NCI-H2171 (cell line): ENCODE measurements around the gene TSPOAP1.

Source experiments
- DNase-seq: peaks from one replicate; lab custom pipeline; 2025; lab: John Stamatoyannopoulos, UW

Gene TSPOAP1

GRCh38 chr17:58277802-58278595, 50.6 kb downstream of the TSPOAP1 start:
- DNase-seq, result no peak

DNA sequence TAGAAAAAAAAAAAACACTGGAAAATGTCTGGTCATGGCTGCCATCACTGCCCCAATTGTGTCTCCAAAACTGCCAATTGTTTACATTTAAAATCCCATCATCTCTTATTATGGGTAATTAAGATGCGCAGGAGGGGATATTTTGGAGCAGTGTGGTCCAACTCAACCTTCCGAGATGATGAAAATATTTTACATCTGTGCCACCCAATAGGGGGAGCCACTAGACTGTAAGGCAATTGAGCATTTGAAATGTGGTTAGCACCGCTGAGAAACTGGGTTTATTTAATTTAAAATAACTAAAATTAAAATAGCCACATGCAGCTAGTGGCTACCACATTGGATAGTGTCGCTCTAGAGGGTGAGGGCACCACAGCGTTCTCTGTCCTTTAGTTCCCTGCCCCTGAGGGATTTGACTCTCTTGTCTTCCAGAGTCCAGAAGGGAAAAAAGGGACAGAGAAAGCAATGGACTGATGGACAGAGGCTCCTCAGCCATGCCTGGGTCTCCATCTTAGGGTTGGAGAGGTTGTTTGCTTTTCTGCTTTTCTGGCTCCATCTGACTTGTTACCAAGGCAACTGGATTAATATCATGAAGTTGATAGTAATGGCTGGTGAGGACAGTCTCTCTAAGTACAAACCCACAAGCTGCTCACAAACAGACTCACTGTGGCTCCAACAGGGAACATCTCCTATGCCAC, 51.3 kb downstream of the TSPOAP1 start:
- DNase-seq, result peak; percentile 13

DNA sequence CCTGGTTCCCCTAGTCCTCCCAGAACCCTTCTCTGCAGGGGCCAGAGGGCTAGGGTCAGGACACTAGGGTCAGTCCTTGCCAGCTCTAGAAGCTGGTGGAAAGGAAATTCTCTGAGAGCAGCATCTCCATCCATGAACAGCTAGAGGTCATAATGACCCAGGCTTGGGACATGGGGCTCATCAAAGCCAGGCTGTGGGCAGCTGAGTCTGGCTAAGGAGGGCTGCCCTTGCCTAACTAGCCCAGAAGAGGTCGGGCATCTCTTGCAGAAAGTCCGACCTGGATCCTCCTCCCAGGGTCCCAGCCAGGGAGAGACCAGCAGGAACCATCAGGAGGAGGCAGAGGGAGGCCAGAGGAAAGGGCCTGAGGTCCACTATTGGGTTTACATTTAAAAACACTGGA, 52.2 kb downstream of the TSPOAP1 start:
- DNase-seq, result no peak

DNA sequence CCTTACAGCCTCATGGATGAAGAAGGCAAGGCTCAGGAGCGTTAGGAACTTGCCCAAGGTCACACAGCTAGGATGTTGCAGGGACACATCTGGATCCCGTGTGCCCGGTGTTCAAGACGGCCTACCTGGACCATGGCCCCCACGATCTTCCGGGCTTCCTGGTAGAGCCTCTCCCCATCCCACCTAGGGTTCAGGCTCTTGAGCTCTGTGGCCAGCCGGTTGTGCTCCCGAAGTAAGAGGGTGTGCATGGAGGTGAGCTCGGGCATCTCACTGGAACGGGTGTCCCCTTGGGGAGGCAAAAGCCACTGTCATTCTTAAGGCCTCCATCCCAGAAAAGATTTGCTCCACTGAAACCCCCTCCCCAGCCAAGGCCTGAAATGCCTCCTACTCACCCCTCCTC, 53.2 kb downstream of the TSPOAP1 start:
- DNase-seq, result no peak

GRCh38 chr17:58273453-58274104, 55.0 kb downstream of the TSPOAP1 start:
- DNase-seq, result no peak

- DNase-seq, result no peak
Measured at GRCh38 chr17:58272367-58273280, 56.0 kb downstream of the TSPOAP1 start.

- DNase-seq, result no peak
Measured at GRCh38 chr17:58271216-58271931, 57.2 kb downstream of the TSPOAP1 start.

DNA sequence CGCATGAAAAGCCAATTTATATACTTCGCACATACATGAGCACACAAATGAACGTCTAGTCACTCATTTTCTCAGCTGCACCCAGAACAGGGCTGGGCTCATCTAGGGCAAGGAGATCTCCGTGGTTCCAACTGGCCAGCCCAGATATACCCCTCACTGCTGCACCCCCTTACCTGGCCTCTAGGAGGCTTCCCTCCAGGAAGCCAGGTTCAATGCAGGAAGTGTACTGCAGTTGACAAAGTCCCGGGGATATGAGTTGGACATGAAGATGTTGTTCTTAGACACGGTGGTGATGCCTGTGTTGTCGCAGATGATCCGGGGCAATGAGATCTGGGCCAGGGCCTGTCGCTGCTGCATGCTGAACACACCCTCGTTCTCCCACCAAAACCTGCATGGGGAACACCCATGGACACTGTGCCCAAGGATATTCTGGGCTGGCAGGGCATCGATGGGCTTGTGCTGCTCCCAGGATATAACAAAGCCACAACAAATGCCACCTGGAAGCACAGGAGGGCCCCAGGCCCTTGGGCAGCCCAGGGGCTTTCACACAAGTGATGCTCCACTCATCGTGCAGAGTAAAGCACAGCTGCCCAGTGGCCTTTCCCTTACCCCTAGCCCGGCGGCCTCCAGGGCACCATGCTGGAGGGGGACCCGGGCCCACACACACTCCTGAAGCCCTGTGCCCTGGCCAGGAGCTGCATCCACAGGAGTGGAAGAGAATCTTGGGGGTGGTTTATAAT, 57.9 kb downstream of the TSPOAP1 start:
- no peak for DNase-seq

GRCh38 chr17:58269557-58270291, 58.9 kb downstream of the TSPOAP1 start:
- no peak for DNase-seq

GRCh38 chr17:58268774-58269556, 59.6 kb downstream of the TSPOAP1 start:
- DNase-seq, result no peak

GRCh38 chr17:58268326-58268725, 60.3 kb downstream of the TSPOAP1 start:
- DNase-seq, result no peak

DNA sequence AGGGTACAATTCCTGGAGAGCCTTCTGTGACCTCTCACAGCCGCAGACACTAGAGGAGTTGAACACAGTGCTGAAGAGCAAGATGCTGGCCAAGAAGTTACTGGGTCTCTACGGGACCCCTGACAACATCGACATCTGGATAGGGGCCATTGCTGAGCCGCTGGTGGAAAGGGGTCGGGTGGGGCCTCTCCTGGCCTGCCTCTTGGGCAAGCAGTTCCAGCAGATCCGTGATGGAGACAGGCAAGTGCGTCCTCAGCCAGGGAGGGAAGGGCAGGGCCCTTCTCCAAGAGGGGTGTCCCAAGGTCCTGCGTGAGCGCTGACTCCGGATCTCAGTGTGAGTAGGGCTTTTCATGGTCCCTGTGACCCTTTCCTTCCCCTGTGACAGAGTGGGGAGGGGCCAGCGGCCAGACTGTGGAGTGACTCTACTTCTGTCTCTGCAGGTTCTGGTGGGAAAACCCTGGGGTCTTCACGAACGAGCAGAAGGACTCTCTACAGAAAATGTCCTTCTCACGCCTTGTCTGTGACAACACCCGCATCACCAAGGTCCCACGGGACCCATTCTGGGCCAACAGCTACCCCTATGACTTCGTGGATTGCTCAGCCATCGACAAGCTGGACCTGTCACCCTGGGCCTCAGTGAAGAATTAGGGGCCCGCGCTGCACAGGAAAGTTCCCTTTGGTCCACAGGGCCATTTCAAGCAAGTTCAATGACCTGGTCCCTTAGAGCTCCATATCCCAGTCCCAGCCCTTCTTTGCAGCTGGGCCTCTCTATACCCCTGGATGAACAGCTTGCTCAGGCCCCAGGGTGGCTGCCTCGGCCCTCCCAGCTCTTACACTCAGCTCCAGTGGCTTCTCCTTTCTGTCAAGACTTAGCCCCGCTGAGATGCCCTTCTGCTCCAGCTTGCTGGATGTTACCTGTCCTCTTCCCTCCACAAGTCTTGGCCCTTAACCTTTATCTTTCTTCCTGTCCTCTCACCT, 61.0 kb downstream of the TSPOAP1 start:
- no peak for DNase-seq

GRCh38 chr17:58265902-58266875, 62.4 kb downstream of the TSPOAP1 start:
- DNase-seq, result no peak

GRCh38 chr17:58265271-58265670, 63.3 kb downstream of the TSPOAP1 start:
- no peak for DNase-seq

DNA sequence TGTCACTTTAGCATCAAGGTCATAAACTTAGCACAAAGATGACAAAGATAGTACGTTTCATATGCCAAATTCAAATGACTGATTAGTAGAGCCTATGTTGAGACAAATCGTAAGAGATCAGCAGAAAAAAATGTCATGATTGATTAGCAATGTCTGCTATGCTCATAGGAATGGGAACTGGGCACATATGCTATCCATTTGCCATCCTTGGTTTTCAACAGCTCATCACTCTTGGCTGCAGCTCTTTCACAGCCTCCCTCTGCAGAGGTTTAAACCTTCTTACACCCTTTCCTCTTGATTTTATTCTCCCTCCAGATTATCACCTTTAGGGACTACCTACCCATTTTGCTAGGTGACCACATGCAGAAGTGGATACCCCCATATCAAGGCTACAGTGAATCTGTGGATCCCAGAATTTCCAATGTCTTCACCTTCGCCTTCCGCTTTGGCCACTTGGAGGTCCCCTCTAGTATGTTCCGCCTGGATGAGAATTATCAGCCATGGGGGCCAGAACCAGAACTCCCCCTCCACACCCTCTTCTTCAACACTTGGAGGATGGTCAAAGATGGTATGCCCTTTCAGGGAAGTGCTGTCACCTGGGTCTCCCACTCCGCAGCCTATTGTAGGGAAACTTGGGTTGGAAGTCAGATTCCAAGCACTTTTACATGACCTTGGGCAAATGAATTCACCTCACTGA, 64.0 kb downstream of the TSPOAP1 start:
- no peak for DNase-seq

DNA sequence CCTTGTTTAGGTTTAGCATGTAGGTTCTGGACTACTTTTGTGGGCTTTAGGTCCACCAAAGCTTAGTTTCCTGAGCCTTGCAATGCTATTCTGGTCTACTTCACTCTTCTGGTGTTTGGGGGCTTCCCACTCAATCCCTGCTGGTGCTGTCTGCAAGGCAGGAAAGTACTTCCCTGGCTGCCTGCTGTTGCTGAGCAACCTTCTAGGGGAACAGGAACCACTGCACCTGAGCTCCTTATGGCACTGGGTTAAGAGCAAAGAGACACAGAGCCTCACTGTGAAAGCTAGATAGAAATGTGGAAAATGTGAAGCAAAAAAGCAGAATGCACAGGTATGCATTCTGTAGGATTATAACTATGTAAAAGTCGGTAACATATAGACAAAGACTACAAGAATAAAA, 64.8 kb downstream of the TSPOAP1 start:
- DNase-seq, result peak; percentile 11
